ENCODE data around the gene ANKRD13B.

The ANKRD13B gene

DNA sequence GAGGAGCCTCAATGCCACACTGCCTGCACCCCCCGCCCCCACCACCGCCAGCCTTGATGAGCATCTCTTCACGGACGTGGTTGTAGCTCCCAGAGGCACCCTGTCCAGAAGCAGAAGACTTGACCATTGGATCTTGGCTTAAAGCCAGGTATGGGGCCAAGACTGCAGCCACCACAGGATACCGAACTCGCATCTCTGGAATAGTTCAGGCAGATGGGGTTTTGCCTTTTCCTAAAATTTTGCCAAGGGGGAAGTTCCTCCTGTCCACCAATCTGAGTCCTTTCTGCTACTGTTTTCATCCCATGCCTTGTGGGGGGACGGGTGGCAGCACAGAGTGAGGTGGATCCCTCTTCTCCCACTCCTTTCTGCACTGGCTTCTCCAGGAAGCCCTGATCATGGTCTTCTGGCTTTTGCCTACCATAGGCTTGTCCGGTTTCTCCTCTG lies 28.8 kb downstream of the ANKRD13B start:
- no peak for TF ChIP-seq CTCF (IDR thresholded peaks at IDR 0.05; ENCODE audit: insufficient read depth, missing control alignments)
- FAIRE-seq = no peak
- no peak for DNase-seq (ENCODE audit: insufficient read length, low spot score)

DNA sequence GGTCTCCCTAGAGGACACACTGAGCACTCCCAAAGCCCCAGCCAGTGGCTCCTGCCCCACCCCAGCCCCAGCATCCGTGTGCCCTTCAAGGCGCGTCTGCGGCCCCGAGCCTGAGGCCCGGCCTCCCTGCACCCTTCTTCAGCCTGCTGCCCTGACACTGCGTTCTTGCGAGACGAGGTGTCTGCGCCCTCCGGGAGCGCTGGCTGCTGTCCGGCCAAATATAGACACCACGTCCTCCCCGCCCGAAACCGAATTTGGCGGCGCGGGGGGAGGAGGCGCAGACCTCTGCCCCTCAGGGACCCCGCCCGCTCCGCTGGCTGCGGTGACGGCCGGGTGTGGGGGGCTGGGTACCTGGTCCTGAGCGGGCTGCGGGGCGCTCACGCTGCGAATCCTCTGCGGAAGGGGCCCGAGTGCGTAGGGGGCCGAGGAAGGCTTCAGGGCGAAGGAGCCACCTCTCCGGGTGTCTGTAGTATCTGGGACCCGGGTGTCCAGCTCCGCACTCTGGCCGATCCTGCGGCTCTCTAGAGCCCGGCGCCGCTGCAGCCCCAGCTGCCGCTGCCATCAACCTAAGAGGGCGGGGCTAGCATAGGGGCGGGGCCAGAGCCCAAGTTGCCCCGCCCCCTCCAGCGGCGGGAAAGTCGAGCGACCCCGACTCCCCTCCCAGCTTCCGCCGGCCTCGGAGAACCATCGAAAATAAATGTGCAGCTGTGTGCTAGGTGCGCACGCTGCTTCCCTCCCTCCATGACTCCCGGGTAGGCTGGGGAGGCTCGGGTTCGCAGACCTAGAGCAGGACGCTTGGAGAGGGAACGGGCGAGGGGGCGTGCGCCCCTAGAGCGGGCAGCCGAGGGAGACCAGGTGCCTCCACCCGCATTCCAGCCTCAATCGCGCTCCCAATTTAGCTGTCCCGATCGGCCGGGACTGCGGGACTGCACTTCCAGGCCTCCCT lies 29.7 kb downstream of the ANKRD13B start, which contains the start of gene CORO6:
CORO6 (minus strand) TSS at position 576 of the 946 bp plus-strand sequence. CDS start 1,491 bp downstream, outside the sequence.
- no peak for DNase-seq (ENCODE audit: insufficient read length, low spot score)
- TF ChIP-seq CTCF (IDR thresholded peaks at IDR 0.05; ENCODE audit: insufficient read depth, missing control alignments) = no peak
- FAIRE-seq = no peak

GRCh38 chr17:29623283-29623647 lies 30.3 kb downstream of the ANKRD13B start:
- no peak for DNase-seq (ENCODE audit: insufficient read length, low spot score)
- TF ChIP-seq CTCF (IDR thresholded peaks at IDR 0.05; ENCODE audit: insufficient read depth, missing control alignments) = no peak
- FAIRE-seq = no peak

DNA sequence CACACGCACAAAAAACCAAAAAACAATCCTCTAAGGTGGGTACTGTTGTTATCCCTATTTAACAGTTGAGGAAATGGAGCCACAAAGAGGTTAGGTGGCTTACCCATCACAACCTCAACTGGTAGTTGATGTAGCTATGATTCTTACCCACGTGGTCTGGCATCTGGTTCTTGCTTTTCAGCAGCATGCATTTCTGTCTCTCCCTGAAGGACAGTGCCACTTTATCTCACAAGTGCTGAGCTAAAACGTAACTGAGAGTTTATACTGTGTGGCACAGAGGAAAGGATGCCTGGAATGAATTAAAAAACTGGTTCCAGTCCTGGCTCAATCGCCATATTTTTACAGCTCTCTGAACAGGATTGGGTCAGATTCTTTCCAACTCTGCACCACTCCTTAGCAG lies 31.7 kb downstream of the ANKRD13B start:
- FAIRE-seq = no peak
- DNase-seq (ENCODE audit: insufficient read length, low spot score) = no peak
- TF ChIP-seq CTCF (IDR thresholded peaks at IDR 0.05; ENCODE audit: insufficient read depth, missing control alignments) = no peak

GRCh38 chr17:29625037-29625750 lies 32.3 kb downstream of the ANKRD13B start:
- no peak for FAIRE-seq
- DNase-seq (ENCODE audit: insufficient read length, low spot score) = no peak
- peak; percentile 9 for TF ChIP-seq CTCF (IDR thresholded peaks at IDR 0.05; ENCODE audit: insufficient read depth, missing control alignments)

DNA sequence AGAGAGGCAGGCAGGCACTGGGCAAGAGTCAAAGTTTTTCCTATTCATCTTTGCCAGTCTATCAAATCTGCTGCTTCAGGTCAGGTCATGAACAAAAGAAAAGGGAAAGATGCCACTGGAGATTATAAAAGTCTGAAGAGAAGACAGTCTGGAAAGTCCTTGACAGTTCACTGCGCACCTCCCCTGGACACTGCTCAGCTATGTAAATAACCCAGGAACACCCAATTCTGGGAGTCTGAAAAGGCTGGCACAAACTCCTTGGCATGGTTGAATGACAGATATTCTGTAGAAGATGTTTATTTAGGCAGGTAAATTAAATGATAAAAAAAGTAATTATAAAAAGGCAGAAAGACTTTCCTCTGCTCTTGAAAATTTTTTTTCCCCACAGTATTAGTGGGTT lies 35.0 kb downstream of the ANKRD13B start:
- FAIRE-seq = no peak
- no peak for TF ChIP-seq CTCF (IDR thresholded peaks at IDR 0.05; ENCODE audit: insufficient read depth, missing control alignments)
- DNase-seq (ENCODE audit: insufficient read length, low spot score) = no peak
